Neural progenitor cell (in vitro differentiated cells): ENCODE measurements around the gene CORT.
"Not testable (repeated sequence)": the region's sequence is repeated elsewhere in the genome, so short reads cannot be mapped to it uniquely, and the experiment has no call there.

Experiments used
- EZH2 ChIP-seq: fragments of 200-600 bp; sonication (generic); IDR thresholded peaks from 2 replicates; pipeline ENCODE4 v1.6.1; 2017; ENCODE audit warnings: antibody characterized with exemption, mild to moderate bottlenecking, moderate library complexity
- EZH2phosphoT487 ChIP-seq: fragments of 200-600 bp; sonication (generic); IDR thresholded peaks from 2 replicates; pipeline ENCODE4 v1.6.1; 2017; ENCODE audit warnings: antibody characterized with exemption
- TF ChIP-seq, protein P1 (sequence below): fragments of 200-600 bp; sonication (generic); IDR thresholded peaks from 2 replicates; pipeline ENCODE4 v1.5.1; 2017; ENCODE audit warnings: antibody characterized with exemption, mild to moderate bottlenecking

DNA sequence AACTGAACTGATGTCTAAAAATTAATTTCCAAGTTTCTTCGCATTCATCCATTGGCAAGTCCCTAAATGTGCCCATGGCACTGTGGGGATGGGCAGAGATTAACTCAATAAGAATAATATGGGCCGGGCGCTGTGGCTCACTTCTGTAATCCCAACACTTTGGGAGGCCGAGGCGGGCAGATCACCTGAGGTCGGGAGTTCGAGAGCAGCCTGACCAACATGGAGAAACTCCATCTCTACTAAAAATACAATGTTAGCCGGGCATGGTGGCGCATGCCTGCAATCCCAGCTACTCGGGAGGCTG is 24.4 kb downstream of the CORT start:
- TF ChIP-seq, protein P1, sequence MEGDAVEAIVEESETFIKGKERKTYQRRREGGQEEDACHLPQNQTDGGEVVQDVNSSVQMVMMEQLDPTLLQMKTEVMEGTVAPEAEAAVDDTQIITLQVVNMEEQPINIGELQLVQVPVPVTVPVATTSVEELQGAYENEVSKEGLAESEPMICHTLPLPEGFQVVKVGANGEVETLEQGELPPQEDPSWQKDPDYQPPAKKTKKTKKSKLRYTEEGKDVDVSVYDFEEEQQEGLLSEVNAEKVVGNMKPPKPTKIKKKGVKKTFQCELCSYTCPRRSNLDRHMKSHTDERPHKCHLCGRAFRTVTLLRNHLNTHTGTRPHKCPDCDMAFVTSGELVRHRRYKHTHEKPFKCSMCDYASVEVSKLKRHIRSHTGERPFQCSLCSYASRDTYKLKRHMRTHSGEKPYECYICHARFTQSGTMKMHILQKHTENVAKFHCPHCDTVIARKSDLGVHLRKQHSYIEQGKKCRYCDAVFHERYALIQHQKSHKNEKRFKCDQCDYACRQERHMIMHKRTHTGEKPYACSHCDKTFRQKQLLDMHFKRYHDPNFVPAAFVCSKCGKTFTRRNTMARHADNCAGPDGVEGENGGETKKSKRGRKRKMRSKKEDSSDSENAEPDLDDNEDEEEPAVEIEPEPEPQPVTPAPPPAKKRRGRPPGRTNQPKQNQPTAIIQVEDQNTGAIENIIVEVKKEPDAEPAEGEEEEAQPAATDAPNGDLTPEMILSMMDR: not testable (repeated sequence)
- not testable (repeated sequence) for TF ChIP-seq EZH2, EZH2phosphoT487
